ENCODE data around the gene PUS7.
A peak's percentile ranks its signal among the peaks of the same experiment; 100 is the strongest.
"Not testable (repeated sequence)": the region's sequence is repeated elsewhere in the genome, so short reads cannot be mapped to it uniquely, and the experiment has no call there.

PUS7 gene, protein sequence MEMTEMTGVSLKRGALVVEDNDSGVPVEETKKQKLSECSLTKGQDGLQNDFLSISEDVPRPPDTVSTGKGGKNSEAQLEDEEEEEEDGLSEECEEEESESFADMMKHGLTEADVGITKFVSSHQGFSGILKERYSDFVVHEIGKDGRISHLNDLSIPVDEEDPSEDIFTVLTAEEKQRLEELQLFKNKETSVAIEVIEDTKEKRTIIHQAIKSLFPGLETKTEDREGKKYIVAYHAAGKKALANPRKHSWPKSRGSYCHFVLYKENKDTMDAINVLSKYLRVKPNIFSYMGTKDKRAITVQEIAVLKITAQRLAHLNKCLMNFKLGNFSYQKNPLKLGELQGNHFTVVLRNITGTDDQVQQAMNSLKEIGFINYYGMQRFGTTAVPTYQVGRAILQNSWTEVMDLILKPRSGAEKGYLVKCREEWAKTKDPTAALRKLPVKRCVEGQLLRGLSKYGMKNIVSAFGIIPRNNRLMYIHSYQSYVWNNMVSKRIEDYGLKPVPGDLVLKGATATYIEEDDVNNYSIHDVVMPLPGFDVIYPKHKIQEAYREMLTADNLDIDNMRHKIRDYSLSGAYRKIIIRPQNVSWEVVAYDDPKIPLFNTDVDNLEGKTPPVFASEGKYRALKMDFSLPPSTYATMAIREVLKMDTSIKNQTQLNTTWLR

GRCh38 chr7:105521717-105522463 is at the start of gene PUS7:
TSS of gene PUS7 (minus strand) at chr7:105522271. CDS start at chr7:105508512, 13,759 bp downstream.
- Histone ChIP-seq H3K4me1 (ENCODE audit: control insufficient read depth, insufficient read depth, low read length) (no peaks in the 10 kb centered on the region), H3K4me3 (ENCODE audit: low read length) (peak within 1 kb of the TSS; percentile 78), H3K36me3 (ENCODE audit: control insufficient read depth, insufficient read depth, low read length) (peaks cover 2% of the 10 kb centered on the region), H3K9ac (ENCODE audit: low read length) (peak within 1 kb of the TSS; percentile 32), H3K27me3 (ENCODE audit: control insufficient read depth, insufficient read depth, low read length) (no peaks in the 10 kb centered on the region), H3K27ac (ENCODE audit: low read depth, low read length) (peak within 1 kb of the TSS; percentile 90)

GRCh38 chr7:105567821-105568220 is 45.8 kb upstream of the PUS7 start:
- Histone ChIP-seq H3K27me3 (ENCODE audit: control insufficient read depth, insufficient read depth, low read length) (no peaks in the 10 kb centered on the region), H3K4me1 (ENCODE audit: control insufficient read depth, insufficient read depth, low read length) (no peaks in the 10 kb centered on the region), H3K27ac (ENCODE audit: low read depth, low read length) (no peak overlapping the region), H3K36me3 (ENCODE audit: control insufficient read depth, insufficient read depth, low read length) (peaks cover 12% of the 10 kb centered on the region), H3K4me3 (ENCODE audit: low read length) (no peak overlapping the region), H3K9ac (ENCODE audit: low read length) (no peak overlapping the region)

DNA sequence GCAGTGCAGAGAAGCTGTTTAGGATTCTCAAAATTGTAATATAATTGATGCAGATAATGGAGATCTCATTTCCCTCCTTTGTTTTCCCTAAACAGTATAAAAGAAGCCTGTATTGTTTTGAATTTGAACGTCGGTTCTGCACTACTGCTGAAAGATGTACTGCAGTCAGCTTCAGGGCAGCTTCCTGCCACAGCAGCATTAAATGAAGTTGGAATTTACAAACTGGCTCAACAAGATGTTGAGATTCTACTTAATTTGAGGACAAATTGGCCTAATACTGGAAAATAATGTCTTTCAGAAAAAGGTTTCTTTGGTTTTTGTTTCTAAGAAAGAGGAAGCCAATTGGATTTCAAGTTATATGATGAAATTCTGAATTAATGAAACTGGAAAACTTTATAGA is 45.0 kb upstream of the PUS7 start:
- no peak overlapping the region for H3K9ac ChIP-seq (ENCODE audit: low read length)
- no peak overlapping the region for H3K4me3 ChIP-seq (ENCODE audit: low read length)
- peaks cover 15% of the 10 kb centered on the region for H3K36me3 ChIP-seq (ENCODE audit: control insufficient read depth, insufficient read depth, low read length)
- H3K27ac ChIP-seq (ENCODE audit: low read depth, low read length) = no peak overlapping the region
- H3K4me1 ChIP-seq (ENCODE audit: control insufficient read depth, insufficient read depth, low read length) = no peaks in the 10 kb centered on the region
- H3K27me3 ChIP-seq (ENCODE audit: control insufficient read depth, insufficient read depth, low read length) = no peaks in the 10 kb centered on the region

GRCh38 chr7:105565190-105565589 is 43.1 kb upstream of the PUS7 start:
- Histone ChIP-seq H3K27me3 (ENCODE audit: control insufficient read depth, insufficient read depth, low read length) (no peaks in the 10 kb centered on the region), H3K27ac (ENCODE audit: low read depth, low read length) (no peak overlapping the region), H3K4me1 (ENCODE audit: control insufficient read depth, insufficient read depth, low read length) (no peaks in the 10 kb centered on the region), H3K36me3 (ENCODE audit: control insufficient read depth, insufficient read depth, low read length) (peaks cover 15% of the 10 kb centered on the region), H3K4me3 (ENCODE audit: low read length) (no peak overlapping the region), H3K9ac (ENCODE audit: low read length) (no peak overlapping the region)

DNA sequence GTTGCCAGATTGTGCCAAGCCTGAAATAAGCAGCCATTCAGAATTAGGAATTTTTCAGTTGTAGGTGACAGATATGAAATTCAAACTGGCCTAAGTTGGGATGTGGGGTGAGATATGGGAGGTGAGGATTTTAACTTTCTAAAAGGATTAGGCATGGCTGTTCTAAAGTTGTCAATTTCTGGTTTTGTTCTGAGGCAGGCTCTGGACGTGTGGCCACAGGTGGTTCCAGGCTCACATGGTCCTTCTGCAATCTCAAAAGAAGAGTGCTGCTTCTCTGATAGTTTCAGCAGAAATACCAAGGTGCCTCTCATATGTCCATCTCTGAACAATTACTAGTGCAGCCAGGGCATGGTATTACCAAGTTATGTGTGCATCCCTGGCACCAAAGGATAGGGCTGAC is 37.9 kb upstream of the PUS7 start:
- H3K9ac ChIP-seq (ENCODE audit: low read length) = no peak overlapping the region
- no peak overlapping the region for H3K4me3 ChIP-seq (ENCODE audit: low read length)
- H3K27ac ChIP-seq (ENCODE audit: low read depth, low read length) = no peak overlapping the region
- no peaks in the 10 kb centered on the region for H3K4me1 ChIP-seq (ENCODE audit: control insufficient read depth, insufficient read depth, low read length)
- peaks cover 11% of the 10 kb centered on the region for H3K36me3 ChIP-seq (ENCODE audit: control insufficient read depth, insufficient read depth, low read length)
- no peaks in the 10 kb centered on the region for H3K27me3 ChIP-seq (ENCODE audit: control insufficient read depth, insufficient read depth, low read length)

GRCh38 chr7:105538339-105538738 is 16.3 kb upstream of the PUS7 start:
- Histone ChIP-seq H3K4me1 (ENCODE audit: control insufficient read depth, insufficient read depth, low read length) (peaks cover 3% of the 10 kb centered on the region), H3K9ac (ENCODE audit: low read length) (no peak overlapping the region), H3K27me3 (ENCODE audit: control insufficient read depth, insufficient read depth, low read length) (no peaks in the 10 kb centered on the region), H3K36me3 (ENCODE audit: control insufficient read depth, insufficient read depth, low read length) (peaks cover 15% of the 10 kb centered on the region), H3K4me3 (ENCODE audit: low read length) (no peak overlapping the region), H3K27ac (ENCODE audit: low read depth, low read length) (no peak overlapping the region)

GRCh38 chr7:105532709-105533460 is 10.8 kb upstream of the PUS7 start:
- Histone ChIP-seq H3K27ac (ENCODE audit: low read depth, low read length) (peak overlapping the region; percentile 85), H3K9ac (ENCODE audit: low read length) (peak overlapping the region; percentile 99), H3K36me3 (ENCODE audit: control insufficient read depth, insufficient read depth, low read length) (no peaks in the 10 kb centered on the region), H3K4me1 (ENCODE audit: control insufficient read depth, insufficient read depth, low read length) (peaks cover 10% of the 10 kb centered on the region), H3K4me3 (ENCODE audit: low read length) (peak overlapping the region; percentile 89), H3K27me3 (ENCODE audit: control insufficient read depth, insufficient read depth, low read length) (no peaks in the 10 kb centered on the region)

- no peaks in the 10 kb centered on the region for H3K27me3 ChIP-seq (ENCODE audit: control insufficient read depth, insufficient read depth, low read length)
- peak within 1 kb of the TSS; percentile 99 for H3K9ac ChIP-seq (ENCODE audit: low read length)
- H3K4me3 ChIP-seq (ENCODE audit: low read length) = peak within 1 kb of the TSS; percentile 89
- H3K27ac ChIP-seq (ENCODE audit: low read depth, low read length) = peak within 1 kb of the TSS; percentile 85
- no peaks in the 10 kb centered on the region for H3K36me3 ChIP-seq (ENCODE audit: control insufficient read depth, insufficient read depth, low read length)
- H3K4me1 ChIP-seq (ENCODE audit: control insufficient read depth, insufficient read depth, low read length) = peaks cover 10% of the 10 kb centered on the region
These were observed 10.0 kb upstream of the PUS7 start, which contains the start of gene RINT1 for GRCh38 chr7:105531792-105532671. TSS of gene RINT1 (plus strand) at chr7:105532201. CDS start at chr7:105532316, 115 bp downstream.

GRCh38 chr7:105530546-105530945 is 8.5 kb upstream of the PUS7 start:
- no peak overlapping the region for H3K27ac ChIP-seq (ENCODE audit: low read depth, low read length)
- peaks cover 10% of the 10 kb centered on the region for H3K4me1 ChIP-seq (ENCODE audit: control insufficient read depth, insufficient read depth, low read length)
- no peaks in the 10 kb centered on the region for H3K27me3 ChIP-seq (ENCODE audit: control insufficient read depth, insufficient read depth, low read length)
- H3K9ac ChIP-seq (ENCODE audit: low read length) = no peak overlapping the region
- H3K36me3 ChIP-seq (ENCODE audit: control insufficient read depth, insufficient read depth, low read length) = no peaks in the 10 kb centered on the region
- no peak overlapping the region for H3K4me3 ChIP-seq (ENCODE audit: low read length)

GRCh38 chr7:105530126-105530525 is 8.1 kb upstream of the PUS7 start:
- Histone ChIP-seq H3K36me3 (ENCODE audit: control insufficient read depth, insufficient read depth, low read length) (no peaks in the 10 kb centered on the region), H3K27ac (ENCODE audit: low read depth, low read length) (no peak overlapping the region), H3K4me3 (ENCODE audit: low read length) (no peak overlapping the region), H3K4me1 (ENCODE audit: control insufficient read depth, insufficient read depth, low read length) (peaks cover 10% of the 10 kb centered on the region), H3K9ac (ENCODE audit: low read length) (no peak overlapping the region), H3K27me3 (ENCODE audit: control insufficient read depth, insufficient read depth, low read length) (no peaks in the 10 kb centered on the region)

DNA sequence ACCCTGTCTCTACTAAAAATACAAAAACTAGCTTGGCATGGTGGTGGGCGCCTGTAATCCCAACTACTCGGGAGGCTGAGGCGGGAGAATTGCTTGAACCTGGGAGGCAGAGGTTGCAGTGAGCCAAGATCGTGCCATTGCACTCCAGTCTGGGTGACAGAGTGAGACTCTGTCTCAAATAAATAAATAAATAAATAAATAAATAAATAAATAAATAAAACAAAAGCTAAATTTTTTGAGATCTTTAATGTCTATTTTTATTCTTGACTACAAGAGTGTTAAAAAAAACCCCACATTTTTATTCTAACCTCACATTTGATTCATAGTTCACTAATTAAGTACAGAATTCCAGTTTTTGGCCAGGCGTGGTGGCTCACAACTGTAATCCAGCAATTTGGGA is 5.7 kb upstream of the PUS7 start:
- not testable (repeated sequence) for H3K4me3 ChIP-seq (ENCODE audit: low read length); H3K27me3 ChIP-seq (ENCODE audit: control insufficient read depth, insufficient read depth, low read length); H3K27ac ChIP-seq (ENCODE audit: low read depth, low read length); H3K9ac ChIP-seq (ENCODE audit: low read length); H3K36me3 ChIP-seq (ENCODE audit: control insufficient read depth, insufficient read depth, low read length); H3K4me1 ChIP-seq (ENCODE audit: control insufficient read depth, insufficient read depth, low read length)

All from rectal smooth muscle tissue (tissue), 1 donor.